ENCODE measurements around the gene ETV3.
"Not testable (repeated sequence)": the region's sequence is repeated elsewhere in the genome, so short reads cannot be mapped to it uniquely, and the experiment has no call there.

ETV3 gene

GRCh38 chr1:157111396-157112165 lies 26.6 kb downstream of the ETV3 start:
- no peak for DNase-seq

GRCh38 chr1:157110686-157111085 lies 27.5 kb downstream of the ETV3 start:
- no peak for DNase-seq

DNA sequence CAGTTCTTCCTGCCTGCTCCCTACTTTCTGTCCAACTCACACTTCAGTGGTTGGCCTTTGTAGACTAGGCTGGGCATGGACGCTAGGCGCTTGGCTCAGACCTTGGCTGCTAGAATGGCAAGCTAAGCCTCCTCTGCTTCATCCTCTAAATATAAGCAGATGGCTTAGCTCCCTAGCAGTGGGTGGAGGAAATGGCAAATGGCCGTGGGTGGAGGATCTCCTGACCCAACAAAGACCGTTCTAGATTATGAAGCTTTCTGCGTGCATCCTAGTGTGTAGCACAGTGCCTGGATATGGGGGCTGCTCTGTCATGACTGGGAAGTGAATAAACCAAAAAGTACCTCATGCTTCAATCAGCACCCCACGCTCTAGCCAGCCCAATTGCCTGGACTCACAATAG lies 28.2 kb downstream of the ETV3 start:
- no peak for DNase-seq

DNA sequence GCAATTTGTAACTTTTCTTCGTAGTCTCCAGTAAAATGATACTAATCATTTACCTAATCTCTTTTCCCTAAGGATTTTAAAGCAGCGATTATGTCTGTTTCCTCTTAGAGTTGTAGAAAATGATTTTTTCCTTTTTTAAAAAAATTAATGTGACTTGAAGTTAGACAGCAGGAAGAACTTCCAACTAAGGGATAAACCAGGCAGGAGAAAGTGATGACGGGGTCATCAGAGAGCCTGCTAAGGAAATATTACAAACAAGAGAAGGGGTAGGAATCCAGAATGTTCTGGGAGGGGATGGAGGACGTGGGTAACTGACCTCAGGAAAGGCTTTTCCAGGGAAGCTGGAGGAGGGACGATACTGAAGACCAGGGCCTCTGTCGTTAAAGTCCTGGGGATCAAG lies 29.7 kb downstream of the ETV3 start:
- no peak for DNase-seq

DNA sequence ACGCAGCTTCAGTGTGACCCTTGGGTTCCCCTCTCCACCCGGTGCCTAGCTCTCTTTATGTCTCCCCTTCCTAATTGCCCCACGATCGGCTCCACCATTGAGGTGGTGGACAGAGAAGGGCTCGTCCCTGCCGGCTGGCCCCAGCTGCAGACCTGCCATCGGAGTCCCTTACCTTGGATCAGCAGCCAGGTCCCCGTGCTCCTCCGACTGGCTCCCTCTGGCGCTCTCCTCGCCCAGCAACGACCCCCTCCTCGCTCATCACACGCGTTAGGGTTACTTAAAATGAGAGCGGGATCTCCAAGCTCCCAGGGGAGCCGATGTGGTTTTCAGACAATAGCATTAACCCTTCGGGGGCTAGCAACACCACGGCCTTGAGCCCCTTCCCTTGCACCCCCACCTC lies 30.5 kb downstream of the ETV3 start:
- DNase-seq: no peak

GRCh38 chr1:157106813-157107189 lies 31.4 kb downstream of the ETV3 start:
- no peak for DNase-seq

DNA sequence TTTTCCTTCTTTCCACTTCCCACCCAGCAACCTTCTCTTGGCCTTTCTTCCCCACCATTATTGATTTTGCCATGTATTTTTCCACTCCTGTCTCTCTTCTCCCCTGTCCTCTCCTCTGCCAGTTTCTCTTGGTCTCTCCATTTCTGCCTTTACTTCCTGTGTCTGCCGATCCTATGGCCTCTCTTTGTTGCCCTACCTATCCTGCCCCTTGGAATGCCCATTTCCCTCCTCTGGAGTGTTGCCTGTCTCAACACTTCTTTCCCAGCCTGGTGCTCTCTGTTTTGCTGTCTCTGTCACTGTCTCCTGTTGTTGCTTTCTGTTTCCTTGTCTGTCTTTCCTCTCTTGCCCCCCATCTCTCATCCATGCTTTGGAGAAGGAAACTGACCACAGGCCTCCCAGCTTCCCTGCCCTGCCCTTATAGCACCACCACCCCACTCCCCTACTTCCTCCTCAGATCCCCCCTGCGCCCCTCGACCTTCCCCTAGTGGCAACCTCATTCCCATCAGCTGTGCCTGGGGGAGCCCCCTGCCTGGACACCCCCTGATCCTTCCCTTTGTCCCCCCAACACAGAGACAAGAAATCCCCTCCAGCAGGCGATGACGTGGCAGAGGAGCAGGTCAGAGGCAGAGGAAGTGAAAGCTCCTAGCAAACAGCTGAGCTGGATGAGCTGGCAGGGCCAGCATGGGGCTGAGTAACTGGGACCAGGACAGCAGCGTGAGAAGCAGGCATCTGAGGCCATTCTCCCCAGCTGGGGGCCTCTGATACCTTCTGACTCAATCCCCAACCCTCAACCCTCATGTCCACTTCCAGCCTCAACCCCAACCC lies 32.0 kb downstream of the ETV3 start:
- no peak for DNase-seq

DNA sequence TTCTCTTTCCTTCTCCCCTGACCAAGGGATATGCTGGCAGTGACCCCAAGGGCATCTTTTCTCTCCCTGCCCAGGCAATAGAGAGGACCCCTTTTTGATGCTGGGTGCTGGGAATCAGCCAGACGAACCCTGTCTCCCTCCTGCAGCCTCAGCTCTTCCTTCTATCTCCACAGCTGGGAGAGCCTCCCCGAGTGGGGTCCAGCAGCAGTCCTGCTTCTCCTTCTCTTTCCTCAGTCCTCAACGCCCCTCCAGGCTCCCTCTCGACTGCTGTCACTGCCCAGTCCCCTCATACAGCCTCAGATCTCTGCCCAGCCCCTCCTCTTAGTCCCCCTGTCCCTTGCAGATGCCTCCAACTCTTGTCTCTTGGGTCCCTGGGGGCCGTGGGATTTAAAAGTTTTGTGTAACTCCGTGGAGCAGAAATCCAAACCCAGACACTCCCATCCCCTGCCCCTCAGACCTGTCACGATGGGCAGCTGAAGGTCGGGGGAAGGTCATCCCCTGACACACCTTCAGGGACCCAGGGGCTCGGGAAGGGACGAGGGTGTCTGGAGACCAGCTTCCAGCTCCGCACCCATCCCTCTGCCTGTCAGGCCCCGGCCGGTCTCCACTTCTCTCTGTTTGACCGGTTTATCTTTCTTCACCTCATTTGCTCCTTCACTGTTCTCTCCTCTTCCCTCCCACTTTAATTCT lies 32.8 kb downstream of the ETV3 start:
- DNase-seq: no peak

GRCh38 chr1:157104598-157105293 lies 33.4 kb downstream of the ETV3 start:
- DNase-seq: no peak

GRCh38 chr1:157103268-157103667 lies 34.9 kb downstream of the ETV3 start:
- no peak for DNase-seq

DNA sequence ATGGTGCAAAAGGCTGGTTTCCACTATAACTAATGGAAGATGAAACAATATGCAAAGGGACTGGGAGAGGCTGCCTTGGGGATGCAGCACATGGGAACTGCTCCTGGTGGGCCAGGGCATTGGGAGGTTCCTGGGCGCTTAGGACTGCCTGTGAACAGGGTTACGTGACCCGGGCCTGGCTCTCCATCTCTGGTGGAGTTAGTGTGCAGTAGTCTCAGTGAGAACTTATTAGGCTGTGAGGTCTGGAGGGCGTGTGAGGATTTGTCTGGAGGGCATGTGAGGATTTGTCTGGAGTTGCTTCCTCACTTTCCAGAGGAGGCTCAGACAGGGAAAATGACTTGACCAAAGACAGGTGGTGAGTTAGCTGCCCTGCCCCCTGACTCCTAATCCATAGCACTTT lies 37.0 kb downstream of the ETV3 start:
- DNase-seq: no peak

GRCh38 chr1:157099633-157100009 lies 38.6 kb downstream of the ETV3 start, which contains the start of gene ETV3L:
Gene ETV3L, minus strand, starts transcription at chr1:157099808. Its CDS starts 285 bp downstream, at chr1:157099523.
- no peak for DNase-seq

DNA sequence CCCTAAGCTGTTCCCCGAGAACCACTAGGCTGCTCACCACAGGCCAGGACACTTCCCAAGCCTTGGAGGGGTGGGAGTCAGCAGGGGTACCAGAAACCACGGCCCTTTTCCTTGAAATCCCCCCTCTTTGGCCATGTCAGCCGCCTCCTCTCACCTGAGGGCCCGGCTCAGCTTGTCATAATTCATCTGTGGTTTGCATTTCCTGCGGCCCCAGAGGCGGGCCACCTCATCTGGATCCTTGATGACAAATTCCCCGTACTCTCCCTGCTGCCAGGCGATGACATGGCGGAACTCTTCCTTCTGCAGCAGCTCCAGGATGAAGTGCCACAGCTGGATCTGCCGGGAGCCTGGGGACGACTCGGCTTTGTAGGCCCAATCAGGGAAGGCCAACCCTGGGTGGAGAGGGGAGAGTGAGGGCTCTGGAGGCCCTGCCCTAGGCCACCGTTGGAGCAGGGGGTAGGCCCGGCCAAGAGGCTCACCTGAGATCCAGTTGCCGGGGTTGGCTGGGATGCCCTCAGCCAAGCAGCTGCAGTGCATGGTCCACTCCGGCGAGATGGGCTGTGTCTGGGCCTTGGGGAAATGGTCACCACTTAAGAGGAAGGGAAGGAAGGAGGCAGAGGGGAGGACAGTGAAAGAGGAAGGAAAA lies 39.1 kb downstream of the ETV3 start:
- not testable (repeated sequence) for DNase-seq

DNA sequence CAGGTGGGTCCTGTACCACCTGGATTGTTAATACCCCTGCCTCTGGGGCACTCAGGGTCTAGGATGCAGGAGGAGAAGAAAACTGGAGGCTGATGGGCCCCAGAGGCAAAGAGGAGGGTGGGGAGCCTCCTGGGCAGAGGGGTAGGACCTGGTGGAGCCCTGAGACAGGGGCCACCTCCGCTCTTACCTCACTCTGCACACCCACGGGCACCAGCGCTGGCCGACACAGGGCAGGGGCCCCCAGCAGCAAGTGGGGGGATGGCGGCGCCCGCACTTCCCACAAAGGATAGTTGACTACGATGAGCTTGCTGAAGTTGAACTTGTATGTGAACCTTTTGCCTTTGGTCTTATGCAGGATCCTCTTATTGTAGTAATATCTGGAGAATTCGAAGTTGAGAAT lies 39.7 kb downstream of the ETV3 start:
- DNase-seq: no peak

DNA sequence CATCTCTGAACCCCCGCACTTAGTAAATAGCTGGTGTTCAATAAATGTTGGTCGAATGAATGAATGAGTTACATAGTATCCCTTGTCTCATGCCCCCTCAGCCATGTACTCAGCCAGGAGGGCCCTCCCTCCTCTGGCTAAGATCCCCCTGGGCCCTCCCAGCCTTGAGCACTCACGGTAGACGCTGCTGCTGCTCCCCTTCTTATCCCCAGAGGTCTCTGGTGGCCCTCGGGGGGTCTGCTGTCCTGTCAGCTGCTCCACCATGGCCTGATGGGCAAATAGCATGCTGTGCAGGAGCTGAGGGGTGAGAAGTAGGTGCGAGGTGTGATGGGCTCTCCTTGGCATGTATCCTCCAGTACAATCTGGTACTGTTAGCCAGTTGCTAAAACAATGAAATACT lies 40.5 kb downstream of the ETV3 start:
- no peak for DNase-seq

DNA sequence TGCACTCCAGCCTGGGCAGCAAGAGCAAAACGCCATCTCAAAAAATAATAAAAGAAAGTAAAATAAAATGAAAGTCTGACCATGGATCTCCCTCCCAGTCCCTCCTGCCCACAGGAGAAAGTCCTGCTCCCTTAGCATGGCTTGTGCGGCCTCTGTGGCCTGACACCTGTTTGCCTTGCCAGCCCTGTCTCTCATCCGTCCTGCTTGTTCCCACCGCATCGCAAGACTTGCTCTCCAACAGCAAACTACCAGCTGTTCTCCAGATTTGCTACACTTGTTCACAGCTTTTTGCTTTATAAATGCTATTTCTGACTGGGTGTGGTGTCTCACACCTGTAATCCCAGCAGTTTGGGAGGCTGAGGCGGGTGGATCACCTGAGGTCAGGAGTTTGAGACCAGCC lies 41.3 kb downstream of the ETV3 start:
- no peak for DNase-seq

- DNase-seq: no peak
These were observed 42.6 kb downstream of the ETV3 start for GRCh38 chr1:157095551-157095950.

DNA sequence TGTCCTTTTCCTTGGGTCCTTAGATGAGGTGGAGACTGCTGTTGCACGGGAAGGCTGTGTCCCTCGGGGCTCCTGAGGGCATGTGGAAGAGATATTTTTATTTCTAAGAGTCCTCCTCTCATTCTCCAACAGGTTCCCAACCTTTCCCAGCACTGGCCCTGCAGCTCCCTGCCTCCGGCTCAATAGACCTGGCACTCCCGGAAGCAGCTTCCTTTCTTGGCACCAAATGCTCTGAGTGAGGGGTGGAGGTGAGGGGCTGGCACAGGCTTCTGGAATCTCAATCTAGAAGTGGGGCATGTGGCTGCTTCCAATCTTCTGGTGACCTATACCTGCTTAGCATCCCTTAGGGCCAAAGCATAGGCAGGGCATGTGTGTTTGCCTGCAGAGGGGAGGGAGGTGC lies 43.1 kb downstream of the ETV3 start:
- DNase-seq: no peak

DNA sequence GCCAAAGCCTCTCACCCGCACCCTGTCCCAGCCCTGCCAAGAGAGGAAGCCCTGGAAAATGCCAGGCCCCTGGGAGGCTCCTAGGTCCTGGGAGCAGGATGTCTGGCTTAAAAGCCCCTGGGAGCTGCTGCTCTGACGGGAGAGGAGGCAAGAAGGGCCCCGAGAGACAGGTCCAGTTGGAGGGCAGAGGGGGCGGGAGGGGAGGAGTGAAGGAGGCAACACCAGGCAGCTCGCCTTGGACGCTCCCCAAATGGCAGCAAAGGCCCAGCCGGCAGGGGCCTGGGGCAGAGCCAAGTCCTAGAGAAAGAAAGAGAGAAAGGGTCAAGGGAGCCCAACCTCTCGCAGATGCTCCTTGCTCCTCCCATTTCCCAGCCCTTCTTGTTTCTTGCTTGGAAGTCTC lies 45.4 kb downstream of the ETV3 start:
- DNase-seq: no peak

GRCh38 chr1:157091668-157092273 lies 46.4 kb downstream of the ETV3 start:
- DNase-seq: no peak

DNA sequence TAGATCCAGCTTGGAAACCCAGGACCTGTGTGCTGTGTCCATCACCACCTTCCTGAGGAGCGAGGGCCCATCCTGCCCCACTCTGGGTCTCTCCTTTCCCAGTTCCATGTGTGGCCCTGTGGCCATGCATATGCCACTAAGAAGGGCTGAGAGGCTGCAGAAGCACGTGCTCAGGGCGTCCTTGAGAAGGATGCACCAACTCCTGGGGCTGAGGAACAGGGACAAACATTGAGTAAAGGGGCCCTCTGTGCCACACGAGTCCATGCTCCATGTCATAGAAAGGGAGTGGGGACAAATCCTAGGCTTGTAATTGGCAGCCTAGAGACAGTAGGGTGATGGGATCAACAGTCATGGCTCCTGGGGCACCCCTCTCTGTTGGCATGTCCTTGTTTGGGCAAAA lies 47.0 kb downstream of the ETV3 start:
- no peak for DNase-seq

DNA sequence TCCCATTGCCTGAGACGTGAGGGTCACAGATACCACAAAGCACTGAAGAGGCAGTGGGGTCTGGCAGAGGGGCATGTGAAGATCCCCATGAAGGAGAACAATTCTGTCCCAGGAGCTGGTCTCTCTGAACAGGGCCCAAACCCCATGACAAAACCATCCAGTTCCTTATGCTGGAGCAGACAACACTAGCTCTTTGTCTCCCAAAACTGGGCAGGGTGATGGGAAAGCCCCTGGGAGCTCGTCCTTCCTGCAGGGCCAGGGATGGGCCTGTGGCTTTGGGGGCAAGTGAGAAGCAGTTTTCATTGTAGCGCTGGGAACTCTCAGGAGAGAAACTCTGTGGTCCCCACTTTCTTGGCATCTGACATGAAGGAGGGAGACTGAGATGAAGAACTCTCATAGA lies 47.4 kb downstream of the ETV3 start:
- DNase-seq: no peak

Data from NCI-H345 (cell line).